ENCODE data around the gene SIPA1L3. TPM values are rescaled to one million over a fixed set of nuclear protein-coding genes. Genes with fewer than 3 reads are reported as not detected.

The SIPA1L3 gene
- total and polyA plus RNA-seq, 8 donors: 19.7 to 44.8 (median 25.8) TPM

DNA sequence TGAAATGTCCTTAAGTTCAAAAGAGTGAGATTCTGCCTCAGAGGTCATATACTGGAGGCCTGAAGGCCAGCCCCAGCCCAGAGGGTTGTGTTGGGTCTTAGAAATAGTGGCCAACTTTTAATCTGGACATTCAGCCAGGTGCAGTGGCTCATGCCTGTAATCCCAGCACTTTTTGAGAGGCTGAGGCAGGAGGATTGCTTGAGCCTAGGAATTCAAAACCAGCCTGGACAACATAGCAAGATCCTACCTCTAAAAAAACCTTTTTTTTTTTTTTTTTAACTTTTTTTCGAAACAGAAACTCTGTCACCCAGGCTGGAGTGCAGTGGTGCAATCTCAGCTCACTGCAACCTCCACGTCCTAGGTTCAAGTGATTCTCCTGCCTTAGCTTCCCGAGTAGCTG lies 301.6 kb downstream of the SIPA1L3 start:
- Histone ChIP-seq H3K27ac (no peak overlapping the region), H3K4me3 (no peak overlapping the region), H3K9me3 (no peaks in the 10 kb centered on the region), H3K4me1 (no peaks in the 10 kb centered on the region), H3K36me3 (peaks cover 0 to 15% (median 5%) of the 10 kb centered on the region in 3 donors), H3K27me3 (no peaks in the 10 kb centered on the region)
- no peak for DNase-seq
- TF ChIP-seq, protein P1, sequence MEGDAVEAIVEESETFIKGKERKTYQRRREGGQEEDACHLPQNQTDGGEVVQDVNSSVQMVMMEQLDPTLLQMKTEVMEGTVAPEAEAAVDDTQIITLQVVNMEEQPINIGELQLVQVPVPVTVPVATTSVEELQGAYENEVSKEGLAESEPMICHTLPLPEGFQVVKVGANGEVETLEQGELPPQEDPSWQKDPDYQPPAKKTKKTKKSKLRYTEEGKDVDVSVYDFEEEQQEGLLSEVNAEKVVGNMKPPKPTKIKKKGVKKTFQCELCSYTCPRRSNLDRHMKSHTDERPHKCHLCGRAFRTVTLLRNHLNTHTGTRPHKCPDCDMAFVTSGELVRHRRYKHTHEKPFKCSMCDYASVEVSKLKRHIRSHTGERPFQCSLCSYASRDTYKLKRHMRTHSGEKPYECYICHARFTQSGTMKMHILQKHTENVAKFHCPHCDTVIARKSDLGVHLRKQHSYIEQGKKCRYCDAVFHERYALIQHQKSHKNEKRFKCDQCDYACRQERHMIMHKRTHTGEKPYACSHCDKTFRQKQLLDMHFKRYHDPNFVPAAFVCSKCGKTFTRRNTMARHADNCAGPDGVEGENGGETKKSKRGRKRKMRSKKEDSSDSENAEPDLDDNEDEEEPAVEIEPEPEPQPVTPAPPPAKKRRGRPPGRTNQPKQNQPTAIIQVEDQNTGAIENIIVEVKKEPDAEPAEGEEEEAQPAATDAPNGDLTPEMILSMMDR (IDR thresholded peaks at IDR 0.05): no peak
- FAIRE-seq: no peak
- intact Hi-C loops (cut with DNase I): no loop called here
- 80 to 96% methylated on average over 3 of the region's 3 CpGs for WGBS, 2 donors
- no peak for ATAC-seq

DNA sequence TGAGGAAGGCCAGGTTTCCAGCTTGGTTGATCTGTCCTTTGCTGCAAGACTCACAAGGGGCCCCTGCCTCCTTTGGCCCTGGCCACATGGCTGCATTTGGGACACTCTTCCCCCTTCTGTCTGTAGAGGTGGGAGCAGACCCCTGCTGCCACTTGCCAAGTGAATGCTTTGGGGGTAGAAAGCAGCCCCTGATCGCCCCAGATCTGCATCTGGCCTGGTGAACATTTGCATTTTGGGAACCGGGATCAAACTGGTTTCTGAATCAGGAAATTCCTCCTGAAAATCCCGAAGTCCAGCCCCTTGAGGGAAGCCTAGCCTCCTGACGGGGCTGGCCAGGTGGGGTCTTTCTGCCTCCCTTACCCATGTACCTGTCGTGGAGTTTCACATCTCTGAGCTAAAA lies 302.1 kb downstream of the SIPA1L3 start:
- no peak overlapping the region for H3K4me3 ChIP-seq
- no peaks in the 10 kb centered on the region for H3K9me3 ChIP-seq
- DNase-seq: no peak
- H3K4me1 ChIP-seq: no peaks in the 10 kb centered on the region
- H3K27ac ChIP-seq: no peak overlapping the region
- 42 to 64% methylated on average over 4 to 5 of the region's 5 CpGs for WGBS, 2 donors
- H3K36me3 ChIP-seq: peaks cover 0 to 15% (median 5%) of the 10 kb centered on the region in 3 donors
- TF ChIP-seq, protein P1 (IDR thresholded peaks at IDR 0.05): no peak
- FAIRE-seq: no peak
- no peaks in the 10 kb centered on the region for H3K27me3 ChIP-seq
- intact Hi-C loops (cut with DNase I): no loop called here
- no peak for ATAC-seq

DNA sequence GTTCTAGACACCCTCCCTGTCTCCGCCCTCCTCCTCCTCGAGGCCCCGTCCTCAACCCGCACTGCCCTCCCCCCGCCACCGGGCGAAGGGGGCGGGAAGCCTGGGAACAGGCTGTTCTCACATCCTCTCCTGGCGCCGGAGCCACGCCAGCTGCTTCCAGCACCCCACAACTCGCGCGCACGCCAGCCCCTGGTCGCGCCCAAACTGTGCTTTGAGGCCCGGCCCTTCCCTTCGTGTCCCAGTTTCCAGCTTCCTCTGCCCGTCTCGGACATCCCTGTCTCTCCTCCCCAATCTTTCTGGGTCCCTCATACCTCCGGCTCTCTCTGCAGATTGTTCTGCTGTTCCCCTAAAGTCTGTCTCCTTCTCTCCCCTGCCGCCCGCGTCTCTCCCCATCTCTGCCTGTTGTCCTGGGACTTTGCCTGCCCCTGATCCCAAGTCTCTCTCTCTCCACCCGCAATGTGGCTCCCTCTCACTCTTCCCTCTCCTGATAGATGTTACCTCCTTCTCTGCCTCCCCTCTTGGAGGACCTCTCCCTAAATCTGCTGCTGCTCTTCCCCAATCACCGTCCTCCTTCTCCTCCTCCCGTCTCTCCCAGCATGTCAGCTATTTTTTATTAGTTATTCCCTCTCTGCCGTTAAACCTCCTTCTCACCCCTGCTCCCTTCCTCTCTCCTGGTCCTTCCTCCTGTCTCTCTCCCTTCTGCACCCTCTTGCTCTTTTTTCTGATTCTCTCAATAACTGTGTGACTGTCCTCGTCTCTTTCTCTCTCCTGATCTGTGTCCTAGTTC lies 302.9 kb downstream of the SIPA1L3 start:
- 29 to 45% methylated on average over 29 to 30 of the region's 30 CpGs for WGBS, 2 donors
- TF ChIP-seq, protein P1 (IDR thresholded peaks at IDR 0.05): no peak
- Histone ChIP-seq H3K4me3 (no peak overlapping the region), H3K9me3 (no peaks in the 10 kb centered on the region), H3K27me3 (no peaks in the 10 kb centered on the region), H3K36me3 (peaks cover 0 to 15% (median 5%) of the 10 kb centered on the region in 3 donors), H3K27ac (no peak overlapping the region), H3K4me1 (no peaks in the 10 kb centered on the region)
- no peak for FAIRE-seq
- intact Hi-C loops (cut with DNase I): no loop called here
- no peak for DNase-seq
- peak in 3 of 4 donors; percentile 50 to 56 (median 51) for ATAC-seq

DNA sequence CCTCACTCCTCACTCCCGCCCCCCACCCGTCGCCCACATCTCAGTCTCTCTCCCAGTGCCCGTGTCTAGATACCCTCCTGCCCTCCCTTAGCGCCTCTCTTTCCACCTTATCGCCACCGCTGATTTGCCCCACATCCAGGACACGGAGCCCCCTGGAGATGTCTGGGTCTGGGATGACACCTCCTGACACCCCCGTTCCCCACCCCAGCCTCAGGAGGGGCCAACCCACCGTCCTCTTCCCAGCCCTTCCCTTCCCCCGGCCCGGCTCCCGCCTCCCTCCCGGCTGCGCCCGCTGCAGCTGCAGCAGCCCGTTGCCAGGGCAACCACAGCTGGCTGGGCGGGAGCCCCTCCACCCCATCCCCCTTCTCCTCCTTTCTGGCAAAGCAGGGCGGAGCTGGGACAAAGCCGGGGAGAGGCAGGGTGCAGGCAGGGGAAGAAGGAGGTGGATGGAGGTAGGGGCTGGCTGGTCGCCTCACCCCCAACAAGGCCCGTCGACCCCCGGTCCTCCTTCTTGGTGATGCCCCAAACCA lies 303.5 kb downstream of the SIPA1L3 start:
- intact Hi-C loops (cut with DNase I): no loop called here

More for the DNA sequence above, 303.5 kb downstream of the SIPA1L3 start:
- Histone ChIP-seq H3K4me1 (no peaks in the 10 kb centered on the region), H3K4me3 (no peak overlapping the region), H3K36me3 (peaks cover 0 to 11% (median 4%) of the 10 kb centered on the region in 3 donors), H3K27me3 (no peaks in the 10 kb centered on the region), H3K27ac (no peak overlapping the region), H3K9me3 (no peaks in the 10 kb centered on the region)
- FAIRE-seq (no peak), DNase-seq (no peak), ATAC-seq (peak in 3 of 4 donors; percentile 49 to 51 (median 50))
- TF ChIP-seq, protein P1 (IDR thresholded peaks at IDR 0.05): no peak
- WGBS, 2 donors: 6 to 7% methylated on average over 21 to 24 of the region's 24 CpGs

Measured in pancreas (tissue), 10 donors.